GM21723 (cell line): ENCODE measurements around the gene CHM.
"Not testable (repeated sequence)": the region's sequence is repeated elsewhere in the genome, so short reads cannot be mapped to it uniquely, and the experiment has no call there.

Experiments
- ATAC-seq: cut with Tn5 transposase; IDR thresholded peaks from one replicate; pipeline ENCODE4 v1.9.1; 2021; ENCODE audit warnings: mild to moderate bottlenecking, moderate library complexity; ENCODE audit not compliant: unreplicated experiment

The CHM gene

DNA sequence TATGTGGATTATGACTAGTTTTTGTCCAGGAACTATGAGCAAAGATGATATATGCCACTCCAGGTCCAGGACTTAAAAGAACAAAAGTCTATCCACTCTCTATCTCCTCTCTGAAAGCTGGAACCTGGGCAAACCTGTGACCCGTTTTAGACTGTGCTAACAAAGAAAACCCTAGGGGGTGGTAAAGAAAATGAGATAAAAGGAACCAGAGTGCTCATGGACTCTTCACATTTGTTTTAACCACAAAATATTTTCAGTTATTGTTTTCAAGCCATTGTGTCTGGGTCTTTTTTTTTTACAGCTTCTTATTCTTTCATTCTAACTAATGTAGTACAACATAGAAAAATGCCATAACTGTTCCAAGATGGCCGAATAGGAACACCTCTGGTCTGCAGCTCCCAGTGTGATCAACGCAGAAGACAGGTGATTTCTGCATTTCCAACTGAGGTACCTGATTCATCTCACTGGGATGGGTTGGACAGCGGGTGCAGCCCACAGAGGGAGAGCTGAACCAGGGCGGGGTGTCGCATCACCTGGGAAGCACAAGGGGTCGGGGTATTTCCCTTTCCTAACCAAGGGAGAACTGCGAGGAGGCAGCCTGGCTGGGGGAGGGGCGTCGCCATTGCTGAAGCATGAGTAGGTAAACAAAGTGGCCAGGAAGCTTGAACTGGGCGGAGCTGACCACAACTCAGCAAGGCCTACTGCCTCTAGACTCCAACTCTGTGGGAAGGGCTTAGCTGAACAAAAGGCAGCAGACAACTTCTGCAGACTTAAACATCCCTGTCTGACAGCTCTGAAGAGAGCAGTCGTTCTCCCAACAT, 45.1 kb downstream of the CHM start:
- peak; percentile 79 for ATAC-seq

DNA sequence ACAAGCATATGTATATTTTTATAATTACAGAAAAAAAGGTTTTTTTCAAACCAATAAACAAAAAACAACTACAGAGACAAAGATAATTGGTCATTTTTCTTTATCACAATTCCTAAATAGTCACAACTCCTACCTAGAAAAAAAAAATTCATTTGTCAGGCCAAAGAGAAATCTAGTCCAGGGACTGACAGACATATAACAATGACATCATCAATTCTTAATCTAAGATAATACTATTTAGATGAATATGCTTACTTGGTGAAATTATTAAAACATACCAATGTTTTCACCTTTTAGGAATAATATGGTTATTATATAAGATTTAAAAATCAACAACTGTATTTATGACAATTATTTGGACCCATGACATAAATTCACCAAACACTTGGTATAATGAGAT, 48.4 kb downstream of the CHM start:
- ATAC-seq = no peak

DNA sequence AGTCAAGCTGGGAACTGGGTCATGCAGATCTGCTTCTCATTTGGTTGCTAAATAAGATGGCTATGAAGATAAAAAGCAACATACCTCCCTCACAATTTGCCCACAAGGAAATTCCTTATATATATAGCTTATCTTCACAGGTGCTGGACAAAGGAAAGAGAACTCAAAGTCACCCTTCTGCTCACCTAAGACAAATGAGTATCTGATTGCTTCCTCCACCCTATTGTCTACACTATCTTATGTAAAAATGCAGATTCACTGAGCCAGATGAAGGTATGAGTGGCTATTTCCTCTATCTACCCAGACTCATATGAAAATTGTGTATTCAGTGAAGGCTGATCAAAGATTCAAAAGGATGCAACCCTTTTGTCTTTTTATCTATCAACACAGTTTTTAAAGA, 50.8 kb downstream of the CHM start:
- ATAC-seq = no peak

DNA sequence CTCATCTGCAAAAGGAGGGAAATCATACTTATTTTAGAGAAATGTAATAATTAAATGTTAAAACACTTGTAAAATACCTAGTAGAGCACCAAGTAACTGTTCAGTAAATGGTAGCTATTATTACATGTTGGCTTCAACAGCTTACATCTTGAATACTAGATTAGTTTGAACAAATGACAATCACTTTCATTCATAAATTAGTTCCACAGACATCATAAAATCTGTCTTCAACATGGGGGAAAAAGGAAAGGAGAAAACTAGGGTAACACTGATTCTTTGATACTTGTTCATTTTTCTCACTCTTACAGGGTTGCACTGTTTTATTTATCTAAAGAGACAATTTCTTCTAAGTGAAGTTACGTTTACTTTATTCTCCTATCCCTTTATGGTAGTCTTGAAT, 51.7 kb downstream of the CHM start:
- ATAC-seq = no peak

DNA sequence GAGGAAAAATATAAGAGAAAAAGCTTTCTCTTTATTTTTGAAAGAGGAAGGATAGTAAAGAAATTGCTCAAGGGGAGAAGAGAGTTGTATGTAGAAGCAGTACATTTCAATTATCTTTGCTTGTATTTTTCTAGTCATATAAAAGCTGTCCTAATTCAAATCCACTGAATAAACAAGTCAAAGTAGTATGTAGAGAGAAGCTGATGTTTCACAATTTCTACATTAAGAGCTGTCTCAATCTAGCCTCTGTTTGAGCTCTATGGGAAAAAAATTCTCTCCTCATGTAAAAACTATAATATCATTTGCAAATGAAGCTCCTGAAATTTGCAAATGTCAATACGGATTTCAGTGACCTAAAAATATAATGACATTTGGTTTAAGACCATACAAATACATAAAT, 52.6 kb downstream of the CHM start:
- ATAC-seq = no peak

DNA sequence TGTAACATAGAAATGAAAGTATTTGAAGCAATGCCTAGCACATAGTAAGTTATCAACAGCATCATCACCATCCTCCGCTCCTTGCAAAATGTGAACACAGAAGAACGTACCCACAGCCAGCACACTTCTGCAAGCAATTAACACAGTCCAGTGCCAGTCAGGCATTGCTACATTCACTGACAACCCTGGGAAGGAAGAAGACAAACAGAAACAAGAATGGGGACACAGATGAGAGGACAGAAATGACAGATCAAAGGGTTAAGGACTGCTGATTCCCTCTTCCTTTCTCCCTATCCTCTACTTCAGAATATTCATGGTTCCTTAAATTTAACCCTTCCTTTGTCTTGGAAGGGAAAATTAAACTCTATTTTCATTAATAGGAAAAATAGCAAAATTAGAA, 53.1 kb downstream of the CHM start:
- ATAC-seq = no peak

DNA sequence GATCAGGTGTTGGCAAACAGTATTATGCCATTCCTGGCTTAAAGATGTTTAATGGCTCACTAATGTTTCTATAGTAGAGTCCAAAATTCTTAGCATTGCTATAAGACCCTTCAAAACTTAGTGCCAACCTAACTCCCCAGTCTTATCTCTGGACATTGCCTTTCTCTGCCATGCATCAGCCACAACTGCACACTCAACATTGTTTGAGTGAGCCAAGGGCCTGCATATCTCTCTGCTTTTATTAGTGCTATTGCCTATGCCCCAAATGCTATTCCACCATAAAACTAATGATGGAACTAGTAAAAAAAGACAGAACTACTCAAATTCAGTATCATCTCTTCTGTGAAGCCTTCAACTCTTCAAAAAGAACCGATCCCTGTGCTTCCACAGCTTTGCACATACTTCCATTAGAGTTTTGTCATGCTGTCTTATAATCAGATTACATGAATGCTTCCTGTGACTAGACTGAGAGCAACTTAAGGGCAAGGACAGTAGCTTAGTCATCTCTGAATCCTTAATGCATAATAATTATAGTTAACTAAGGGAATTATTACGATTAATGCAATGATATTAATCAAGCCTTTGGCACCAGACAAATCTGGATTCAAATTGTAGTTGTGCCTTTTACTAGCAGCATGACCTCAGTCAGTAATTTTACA, 53.7 kb downstream of the CHM start:
- no peak for ATAC-seq

DNA sequence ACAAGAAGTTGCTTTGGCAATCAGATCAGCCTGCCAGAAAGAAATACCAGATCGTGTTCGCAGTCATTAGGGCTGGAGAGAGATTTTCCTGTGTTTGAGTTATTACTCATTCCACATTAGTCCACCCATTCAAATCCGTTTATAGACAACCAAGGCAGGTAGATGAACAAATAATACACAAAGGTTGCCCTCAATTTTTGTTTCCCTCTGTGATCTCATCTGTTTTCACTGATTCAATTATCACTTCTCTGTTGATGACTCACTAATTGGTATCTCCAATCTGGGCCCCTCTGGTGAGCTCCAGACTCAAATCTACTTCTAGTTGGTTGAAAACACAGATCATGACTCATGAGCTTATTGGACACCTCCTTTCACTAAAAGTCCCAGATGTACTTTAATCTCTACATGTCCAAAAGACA, 54.5 kb downstream of the CHM start:
- no peak for ATAC-seq

DNA sequence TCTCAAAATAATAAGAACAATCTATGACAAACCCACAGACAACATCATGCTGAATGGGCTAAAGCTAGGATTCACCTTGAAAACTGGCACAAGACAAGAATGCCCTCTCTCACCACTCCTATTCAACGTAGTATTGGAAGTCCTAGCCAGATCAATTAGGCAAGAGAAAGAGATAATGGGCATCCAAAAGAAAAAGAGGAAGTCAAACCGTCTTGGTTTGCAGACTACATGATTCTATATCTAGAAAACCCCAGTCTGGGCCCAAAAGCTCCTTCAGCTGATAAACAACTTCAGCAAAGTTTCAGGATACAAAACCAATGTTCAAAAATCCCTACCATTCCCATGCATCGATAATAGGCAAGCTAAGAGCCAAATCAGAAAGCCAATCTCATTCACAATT, 59.0 kb downstream of the CHM start:
- no peak for ATAC-seq

DNA sequence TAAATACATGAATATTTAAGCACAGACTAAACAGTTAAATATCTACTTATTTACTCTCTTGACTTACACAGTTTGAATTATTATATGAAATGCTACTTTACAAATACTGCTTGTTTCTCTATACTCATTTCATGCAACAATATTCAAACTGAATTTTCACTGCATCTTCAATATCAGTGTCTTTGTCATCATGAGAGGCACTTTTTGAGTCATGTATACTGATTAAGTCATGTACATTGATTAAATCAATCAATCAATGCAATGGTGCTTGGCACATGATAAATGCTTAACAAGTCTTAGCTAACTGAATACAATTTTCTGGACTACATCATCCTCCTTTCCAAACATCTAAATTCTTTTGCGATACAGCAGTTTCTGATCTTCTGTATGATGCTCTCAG, 67.1 kb downstream of the CHM start:
- no peak for ATAC-seq

DNA sequence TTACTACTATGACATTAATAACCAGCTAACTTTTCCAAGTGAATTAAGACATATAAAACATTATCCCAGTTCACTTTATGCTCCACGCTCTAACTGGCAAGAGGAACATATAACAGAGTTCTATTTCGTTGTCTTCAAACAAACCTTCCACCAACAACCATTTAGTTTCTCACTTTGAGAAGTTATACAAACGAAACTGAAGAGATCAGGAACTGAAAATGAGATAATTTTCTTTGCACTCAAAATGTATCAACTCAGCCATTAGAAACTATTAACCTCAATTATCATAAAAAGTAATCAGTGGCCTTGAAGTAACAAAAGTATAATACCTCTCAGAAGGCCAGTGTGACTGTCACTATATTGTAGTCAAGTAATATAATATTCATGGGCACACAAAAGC, 70.1 kb downstream of the CHM start:
- peak; percentile 93 for ATAC-seq

DNA sequence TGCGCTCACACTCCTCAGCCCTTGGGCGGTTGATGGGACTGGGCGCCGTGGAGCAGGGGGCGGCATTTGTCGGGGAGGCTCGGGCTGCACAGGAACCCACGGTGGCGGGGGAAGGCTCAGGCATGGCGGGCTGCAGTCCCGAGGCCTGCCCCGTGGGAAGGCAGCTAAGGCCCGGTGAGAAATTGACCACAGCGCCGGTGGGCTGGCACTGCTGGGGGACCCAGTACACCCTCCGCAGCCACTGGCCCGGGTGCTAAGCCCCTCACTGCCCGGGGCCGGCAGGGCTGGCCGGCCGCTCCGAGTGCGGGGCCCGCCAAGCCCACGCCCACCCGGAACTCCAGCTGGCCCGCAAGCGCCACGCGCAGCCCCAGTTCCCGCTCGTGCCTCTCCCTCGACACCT, 75.0 kb downstream of the CHM start:
- ATAC-seq = not testable (repeated sequence)

DNA sequence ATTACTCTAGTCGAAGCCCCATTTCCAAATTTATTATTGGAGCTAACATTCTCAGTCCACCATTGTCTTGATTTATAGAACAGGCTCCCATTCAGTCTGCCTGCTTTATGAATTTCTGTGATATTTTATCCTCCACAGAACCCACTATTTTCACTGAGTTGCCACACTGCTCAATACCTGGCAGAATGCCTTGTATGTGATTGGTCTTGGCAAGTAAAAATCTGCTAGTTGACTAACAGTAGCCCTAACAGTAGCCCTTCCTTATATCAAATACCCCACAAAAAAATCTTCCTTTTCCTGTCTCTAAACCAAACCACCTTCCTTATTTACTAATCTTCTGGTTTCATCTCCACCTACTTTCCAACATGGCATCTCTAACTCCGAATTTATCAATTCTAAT, 82.6 kb downstream of the CHM start:
- no peak for ATAC-seq

DNA sequence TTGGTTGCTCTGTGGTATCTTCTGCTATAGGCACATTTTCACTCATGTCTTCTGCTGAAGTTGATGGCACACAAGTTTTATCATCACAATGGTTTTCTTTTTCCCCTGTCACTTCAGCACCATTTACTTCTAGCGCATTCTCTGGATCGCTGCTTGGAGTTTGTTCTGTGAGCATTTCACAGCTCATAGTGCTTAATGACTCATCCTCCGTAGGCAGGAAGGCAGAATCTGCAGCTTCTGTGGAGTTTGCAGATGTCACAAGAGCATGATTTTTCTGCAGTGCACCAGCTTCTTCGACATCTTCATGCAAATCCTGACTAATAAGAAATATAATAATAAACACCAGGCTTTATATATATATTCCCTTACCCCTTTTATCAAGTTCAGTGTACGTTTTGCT, 83.6 kb downstream of the CHM start:
- ATAC-seq = no peak

DNA sequence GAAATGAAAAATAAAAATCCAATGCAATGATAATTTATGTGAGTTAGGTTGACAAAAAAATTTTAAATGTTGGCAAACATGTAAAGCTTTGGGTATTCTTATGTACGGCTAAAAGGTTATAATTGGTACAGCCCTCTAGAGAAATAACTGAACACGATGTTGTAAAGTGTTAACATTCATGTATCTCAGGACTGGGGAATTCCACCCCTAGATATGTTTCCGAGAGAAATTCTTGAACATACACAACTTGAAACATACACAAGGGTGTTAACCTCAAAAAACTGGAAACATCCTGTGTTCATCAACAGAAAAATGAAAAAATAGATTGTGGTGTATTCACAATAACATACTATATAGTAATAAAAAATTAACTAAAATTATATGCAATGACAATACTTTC, 91.8 kb downstream of the CHM start:
- ATAC-seq = no peak

DNA sequence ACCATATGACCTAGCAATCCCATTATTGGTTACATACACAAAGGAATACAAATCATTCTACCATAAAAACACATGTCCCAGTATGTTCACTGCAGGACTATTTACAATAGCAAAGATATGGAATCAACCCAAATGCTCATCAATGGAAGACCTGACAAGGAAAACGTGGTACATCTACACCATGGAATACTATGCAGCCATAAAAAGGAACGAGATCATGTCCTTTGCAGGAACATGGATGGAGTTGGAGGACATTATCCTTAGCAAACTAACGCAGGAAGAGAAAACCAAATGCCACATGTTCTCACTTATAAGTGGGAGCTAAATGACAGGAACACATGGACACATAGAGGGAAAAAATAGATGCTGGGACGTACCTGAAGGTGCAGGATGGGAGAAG, 102.6 kb downstream of the CHM start:
- ATAC-seq = not testable (repeated sequence)

DNA sequence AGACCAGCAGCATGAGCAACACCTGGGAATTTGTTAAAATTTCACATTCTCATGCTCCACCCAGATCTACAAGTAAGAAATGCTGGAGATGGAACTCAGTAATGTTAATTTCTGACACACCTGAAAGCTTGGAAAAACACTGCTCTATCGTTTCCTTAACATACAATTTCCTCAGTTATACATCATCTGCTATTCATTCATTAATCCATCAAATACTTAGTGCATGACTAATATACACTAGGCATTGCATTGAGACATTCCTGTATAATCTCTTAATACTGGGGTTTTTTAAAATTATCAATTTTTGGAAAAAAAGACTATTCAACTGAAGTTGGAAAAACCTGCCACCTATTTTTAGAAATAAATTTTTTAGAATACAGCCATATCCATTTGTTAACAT, 106.1 kb downstream of the CHM start:
- ATAC-seq = no peak

DNA sequence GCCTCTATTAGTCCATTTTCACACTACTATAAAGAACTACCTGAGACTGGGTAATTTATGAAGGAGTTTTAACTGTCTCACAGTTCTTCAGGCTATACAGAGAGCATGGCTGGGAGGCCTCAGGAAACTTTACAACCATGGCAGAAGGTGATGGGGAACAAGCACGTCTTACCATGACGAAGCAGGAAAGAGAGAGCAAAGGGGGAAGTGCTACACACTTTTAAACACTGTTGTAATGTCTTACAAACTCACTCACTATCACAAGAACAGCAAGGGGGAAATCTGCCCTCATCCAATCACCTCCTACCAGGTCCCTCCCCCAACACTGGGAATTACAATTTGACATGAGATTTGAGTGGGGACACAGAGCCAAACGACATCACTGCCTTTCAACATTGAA, 107.4 kb downstream of the CHM start:
- ATAC-seq = not testable (repeated sequence)

DNA sequence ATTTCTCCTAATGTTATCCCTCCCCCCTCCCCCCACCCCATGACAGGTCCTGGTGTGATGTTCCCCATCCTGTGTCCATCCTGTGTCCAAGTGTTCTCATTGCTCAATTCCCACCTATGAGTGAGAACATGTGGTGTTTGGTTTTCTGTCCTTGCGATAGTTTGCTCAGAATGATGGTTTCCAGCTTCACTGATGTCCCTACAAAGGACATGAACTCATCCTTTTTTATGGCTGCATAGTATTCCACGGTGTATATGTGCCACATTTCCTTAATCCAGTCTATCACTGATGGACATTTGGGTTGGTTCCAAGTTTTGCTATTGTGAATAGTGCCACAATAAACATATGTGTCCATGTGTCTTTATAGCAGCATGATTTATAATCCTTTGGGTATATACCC, 113.0 kb downstream of the CHM start:
- ATAC-seq = not testable (repeated sequence)

DNA sequence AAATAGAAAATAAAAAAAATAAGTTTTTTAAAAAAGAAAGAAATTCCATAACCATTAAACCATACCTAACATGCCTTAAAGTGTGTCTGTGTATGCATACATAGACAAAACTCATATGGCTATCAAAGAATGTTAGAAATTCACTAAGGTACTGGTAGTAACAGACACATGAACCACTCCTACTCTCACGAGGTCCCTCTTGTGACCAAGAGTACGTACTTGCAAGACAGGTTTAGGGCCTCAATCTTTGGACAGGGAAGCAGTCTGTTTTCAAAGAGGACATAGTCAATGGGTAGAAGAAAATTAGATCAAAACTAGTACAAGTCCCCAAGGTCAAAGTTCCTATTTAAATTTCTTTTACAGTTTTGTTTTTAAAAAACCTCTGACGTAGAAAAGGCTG, 117.3 kb downstream of the CHM start:
- ATAC-seq = no peak

DNA sequence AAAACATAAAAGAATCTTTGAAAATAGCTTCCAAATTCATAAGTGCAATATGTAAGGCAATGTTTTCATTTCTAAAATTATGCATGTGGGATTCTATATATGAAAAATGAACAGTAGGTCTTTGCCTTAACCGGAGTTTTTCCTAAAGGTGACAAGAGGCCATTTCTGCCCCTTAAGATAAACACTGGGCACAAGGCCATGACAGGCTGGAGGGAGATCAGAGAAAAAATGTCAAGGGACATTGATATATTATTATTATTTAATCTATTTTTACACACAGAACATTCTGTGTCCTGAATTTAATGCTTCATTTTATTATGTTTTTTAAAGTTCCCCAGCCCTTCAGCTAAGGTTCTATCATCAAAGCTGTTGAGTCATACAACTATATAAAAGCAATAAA, 118.8 kb downstream of the CHM start:
- no peak for ATAC-seq

DNA sequence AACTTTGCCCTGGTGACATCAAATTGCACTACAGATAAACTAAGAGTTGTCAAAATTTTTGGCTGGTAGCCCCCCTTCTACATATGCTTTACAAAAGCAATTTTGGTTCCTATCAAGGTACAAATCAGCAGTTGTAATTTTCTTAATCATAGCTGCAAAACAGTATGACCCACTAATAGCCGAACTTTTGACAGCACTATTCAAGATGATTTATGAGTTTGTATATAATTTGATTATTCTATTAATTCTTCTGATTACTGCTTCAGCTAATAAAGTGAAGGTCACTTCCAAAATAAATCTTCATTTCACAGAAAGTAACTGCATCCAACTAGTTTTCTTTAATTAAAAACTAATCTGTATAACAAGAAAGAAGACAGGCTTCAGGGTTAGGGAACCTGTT, 119.6 kb downstream of the CHM start:
- no peak for ATAC-seq

DNA sequence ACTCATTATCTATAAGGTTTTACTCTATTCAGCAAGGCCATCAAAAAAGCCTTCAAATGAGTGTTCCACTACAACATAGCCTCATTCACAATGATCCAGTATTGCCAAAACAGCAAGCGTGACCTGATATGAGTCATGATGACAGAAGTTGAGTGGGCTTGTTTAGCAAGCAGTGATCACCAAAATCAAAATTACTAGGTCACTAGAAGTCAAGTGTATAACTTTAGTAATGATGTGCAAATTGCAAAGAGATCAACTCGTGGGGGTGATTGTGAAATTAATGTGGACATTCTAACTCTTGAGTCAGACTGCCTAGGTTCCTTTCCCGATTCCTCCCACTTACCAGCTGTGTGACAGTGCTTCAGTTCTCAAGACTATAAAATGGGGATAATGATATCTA, 124.5 kb downstream of the CHM start:
- ATAC-seq = no peak
